Body of pancreas (tissue), 4 donors: Measurements from ENCODE around the gene KIF15. TPM values are rescaled to one million over a fixed set of nuclear protein-coding genes. Genes with fewer than 3 reads are reported as not detected.

ENCODE experiments used
- ATAC-seq: fragments of 150-250 bp; one replicate; pipeline ENCODE4 v1.9.1; 2016
- DNase-seq, 4 donors: peaks; one replicate each; pipeline ENCODE4 v3.0.0-alpha.2; 2019
- H3K27ac ChIP-seq, 4 donors: fragments of 200-600 bp; sonication (generic); 1 replicate in 3 of 4; 2 replicates in 1 of 4; pipeline versions ENCODE4 v1.5.1 to v1.6.1; 2016 to 2019; ENCODE audit warnings: mild to moderate bottlenecking in 1 of 4, mixed read lengths in 1 of 4, moderate library complexity in 1 of 4
- H3K27me3 ChIP-seq, 2 donors: fragments of 200-600 bp; sonication (generic); one replicate each; pipeline ENCODE4 v1.6.0; 2016; ENCODE audit warnings: mild to moderate bottlenecking in 1 of 2
- H3K36me3 ChIP-seq, 2 donors: fragments of 200-600 bp; sonication (generic); replicated peaks in 1 of 2; 2 replicates each; pipeline ENCODE4 v1.5.1; 2016; ENCODE audit warnings: low read depth in 2 of 2; ENCODE audit not compliant: insufficient read depth in 1 of 2
- H3K4me1 ChIP-seq: fragments of 200-600 bp; sonication (generic); one replicate; pipeline ENCODE4 v1.6.0; 2016
- H3K4me3 ChIP-seq, 2 donors: fragments of 200-600 bp; sonication (generic); 1 replicate in 1 of 2; 2 replicates in 1 of 2; pipeline ENCODE4 v1.5.1; 2016 to 2019
- H3K9me3 ChIP-seq, 3 donors: fragments of 200-600 bp; sonication (generic); 1 replicate in 2 of 3; 2 replicates in 1 of 3; pipeline ENCODE4 v1.5.1; 2016
- POLR2A ChIP-seq, 3 donors: fragments of 450-650 bp; IDR thresholded peaks; one replicate each; pipeline ENCODE4 v1.6.1; 2016; ENCODE audit warnings: antibody characterized with exemption in 3 of 3, mild to moderate bottlenecking in 2 of 3
- WGBS, 2 donors: methylation state at CpG; one replicate each; pipeline ENCODE4 v1.1.5; 2017; 5-methylcytosine and 5-hydroxymethylcytosine counted together
- intact Hi-C: fragments of 100-400 bp; cut with DNase I; formaldehyde crosslinking; loops from one replicate; pipeline ENCODE4 v1.15.1; 2023
- total RNA-seq, 2 donors: library from RNA; depleted of rRNA; stranded (reverse); fragments of >200 nt; gene quantifications; one replicate each; pipeline ENCODE4 v1.1.0, GENCODE V29; 2016
- TF ChIP-seq, protein P1 (sequence below), 7 experiments: fragments of 450-650 bp in 4 of 7; fragments of 200-600 bp in 3 of 7; sonication (generic) in 3 of 7; IDR thresholded peaks; one replicate each; pipeline ENCODE4 v1.5.1; 2016 to 2019; ENCODE audit warnings: antibody characterized with exemption in 7 of 7

The KIF15 gene
- total RNA-seq, 2 donors from 2014 or later = 0.78 TPM; not detected in 1

DNA sequence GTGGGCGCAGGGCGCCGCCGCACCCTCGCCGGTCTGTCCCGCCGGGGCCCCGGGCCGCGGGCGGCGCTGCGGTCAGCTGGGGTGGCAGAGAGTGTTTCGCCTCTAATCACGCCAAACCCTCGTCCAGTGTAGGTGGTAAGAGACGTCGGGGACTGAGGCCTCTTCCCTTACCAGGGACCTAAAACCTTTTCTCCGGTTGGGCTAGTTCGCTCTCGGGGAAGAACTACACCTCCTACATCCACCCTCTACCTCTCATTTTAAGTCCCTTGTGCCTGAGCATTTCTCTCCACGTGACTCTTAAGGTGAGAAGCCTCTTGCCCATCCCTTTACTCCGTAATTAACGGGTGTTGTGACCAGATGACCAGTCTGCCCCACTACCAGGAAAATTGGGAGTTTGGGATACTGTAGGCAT is 100.6 kb downstream of the KIF15 start:
- H3K27ac ChIP-seq = peak overlapping the region; percentile 70 to 90 (median 82)
- TF ChIP-seq POLR2A (IDR thresholded peaks at IDR 0.05) = no peak
- TF ChIP-seq, protein P1, sequence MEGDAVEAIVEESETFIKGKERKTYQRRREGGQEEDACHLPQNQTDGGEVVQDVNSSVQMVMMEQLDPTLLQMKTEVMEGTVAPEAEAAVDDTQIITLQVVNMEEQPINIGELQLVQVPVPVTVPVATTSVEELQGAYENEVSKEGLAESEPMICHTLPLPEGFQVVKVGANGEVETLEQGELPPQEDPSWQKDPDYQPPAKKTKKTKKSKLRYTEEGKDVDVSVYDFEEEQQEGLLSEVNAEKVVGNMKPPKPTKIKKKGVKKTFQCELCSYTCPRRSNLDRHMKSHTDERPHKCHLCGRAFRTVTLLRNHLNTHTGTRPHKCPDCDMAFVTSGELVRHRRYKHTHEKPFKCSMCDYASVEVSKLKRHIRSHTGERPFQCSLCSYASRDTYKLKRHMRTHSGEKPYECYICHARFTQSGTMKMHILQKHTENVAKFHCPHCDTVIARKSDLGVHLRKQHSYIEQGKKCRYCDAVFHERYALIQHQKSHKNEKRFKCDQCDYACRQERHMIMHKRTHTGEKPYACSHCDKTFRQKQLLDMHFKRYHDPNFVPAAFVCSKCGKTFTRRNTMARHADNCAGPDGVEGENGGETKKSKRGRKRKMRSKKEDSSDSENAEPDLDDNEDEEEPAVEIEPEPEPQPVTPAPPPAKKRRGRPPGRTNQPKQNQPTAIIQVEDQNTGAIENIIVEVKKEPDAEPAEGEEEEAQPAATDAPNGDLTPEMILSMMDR (IDR thresholded peaks at IDR 0.05) = no peak
- H3K36me3 ChIP-seq = no peaks in the 10 kb centered on the region
- peaks cover 20% of the 10 kb centered on the region for H3K4me1 ChIP-seq
- 2 to 4% methylated on average over 8 to 25 of the region's 25 CpGs for whole genome bisulfite sequencing, 2 donors
- no peaks in the 10 kb centered on the region for H3K27me3 ChIP-seq
- H3K4me3 ChIP-seq = peak overlapping the region in 1 of 2 donors; percentile 20
- no peaks in the 10 kb centered on the region for H3K9me3 ChIP-seq
- ATAC-seq (peak; percentile 33), DNase-seq (peak in 3 of 4 donors; percentile 13 to 26 (median 18))
- intact Hi-C loops = no loop called here

- H3K9me3 ChIP-seq = no peaks in the 10 kb centered on the region
- ATAC-seq (no peak), DNase-seq (no peak)
- no peak for TF ChIP-seq POLR2A (IDR thresholded peaks at IDR 0.05)
- TF ChIP-seq, protein P1 (IDR thresholded peaks at IDR 0.05) = no peak
- H3K27me3 ChIP-seq = no peaks in the 10 kb centered on the region
- H3K36me3 ChIP-seq = no peaks in the 10 kb centered on the region
- intact Hi-C loops = no loop called here
- H3K4me3 ChIP-seq = no peak overlapping the region
- H3K27ac ChIP-seq = no peak overlapping the region
- H3K4me1 ChIP-seq = peaks cover 27% of the 10 kb centered on the region
- WGBS, 2 donors = 88 to 89% methylated on average over 7 of the region's 7 CpGs
Measured at GRCh38 chr3:44865272-44866035, 103.9 kb downstream of the KIF15 start.

DNA sequence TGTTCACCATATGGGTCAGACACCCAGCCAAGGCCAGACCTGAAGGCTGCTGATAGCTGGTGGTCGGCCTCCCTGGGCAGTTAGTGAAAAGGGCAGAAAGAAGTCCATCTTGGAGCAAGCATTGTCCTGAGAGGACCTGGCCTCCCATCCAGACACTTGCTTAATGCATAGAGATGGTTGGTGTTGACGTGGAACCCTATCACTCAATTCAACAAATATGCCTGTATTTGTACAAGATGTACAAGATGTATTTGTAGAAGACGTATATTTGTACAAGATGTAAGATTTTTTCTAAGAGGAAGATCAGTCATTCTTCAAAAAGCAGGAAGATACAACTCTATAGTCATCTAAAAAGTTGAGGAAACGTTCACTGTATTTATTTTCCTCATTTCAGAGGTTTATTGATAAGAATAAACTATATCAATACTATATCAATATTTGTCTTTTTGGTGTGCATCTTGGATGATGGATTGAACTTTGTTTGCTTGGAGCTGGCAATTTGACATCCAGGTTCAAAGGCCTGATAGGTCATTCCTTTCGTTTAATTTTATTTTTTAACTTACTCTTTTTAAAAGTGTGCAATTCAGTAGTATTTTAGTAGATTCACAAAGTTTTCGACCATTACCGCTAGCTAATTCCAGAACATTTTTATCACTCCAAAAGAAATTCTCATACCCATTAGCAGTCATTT is 106.0 kb downstream of the KIF15 start:
- Histone ChIP-seq H3K27ac (no peak overlapping the region), H3K9me3 (no peaks in the 10 kb centered on the region), H3K27me3 (no peaks in the 10 kb centered on the region), H3K4me3 (no peak overlapping the region), H3K36me3 (no peaks in the 10 kb centered on the region), H3K4me1 (peaks cover 21% of the 10 kb centered on the region)
- intact Hi-C loops = no loop called here
- DNase-seq (no peak), ATAC-seq (no peak)
- WGBS, 2 donors = 66 to 74% methylated on average over 7 of the region's 7 CpGs
- no peak for TF ChIP-seq POLR2A (IDR thresholded peaks at IDR 0.05)

GRCh38 chr3:44870375-44871061 is 108.9 kb downstream of the KIF15 start:
- ATAC-seq = peak; percentile 78
- intact Hi-C loops = no loop called here
- no peaks in the 10 kb centered on the region for H3K9me3 ChIP-seq

More at GRCh38 chr3:44870375-44871061, 108.9 kb downstream of the KIF15 start:
- no peaks in the 10 kb centered on the region for H3K27me3 ChIP-seq
- no peaks in the 10 kb centered on the region for H3K36me3 ChIP-seq
- 35 to 36% methylated on average over 8 of the region's 8 CpGs for WGBS, 2 donors
- H3K4me3 ChIP-seq = no peak overlapping the region
- H3K4me1 ChIP-seq = peaks cover 10% of the 10 kb centered on the region
- H3K27ac ChIP-seq = no peak overlapping the region
- peak; percentile 63 to 82 (median 70) for DNase-seq
- TF ChIP-seq POLR2A (IDR thresholded peaks at IDR 0.05) = no peak
- TF ChIP-seq, protein P1 (IDR thresholded peaks at IDR 0.05) = no peak
